AG04450 (cell line): ENCODE data around the gene STARD10. TPM values are rescaled to one million over a fixed set of nuclear protein-coding genes. Genes with fewer than 3 reads are reported as not detected.

Source experiments
- CTCF ChIA-PET: fragments of 300-600, 350-600 bp; formaldehyde crosslinking; extraction: SDS; loops from one replicate; lab custom pipeline; 2022; ENCODE audit warnings: antibody characterized with exemption, inconsistent platforms; lab: Charles Lee
- POLR2A ChIA-PET: fragments of 350-600 bp; formaldehyde crosslinking; extraction: SDS; loops from one replicate; lab custom pipeline; 2021; ENCODE audit warnings: antibody characterized with exemption, inconsistent platforms; lab: Yijun Ruan, JAX
- DNase-seq: peaks from one replicate; pipeline ENCODE4 v3.0.0-alpha.2; 2011; ENCODE audit warnings: low read depth, low spot score
- H3K27ac ChIP-seq: one replicate; pipeline ENCODE4 v1.5.1; 2012; ENCODE audit warnings: low read depth, low read length, control low read depth
- H3K27me3 ChIP-seq: one replicate; pipeline ENCODE4 v1.6.0; 2012; ENCODE audit warnings: low read length; ENCODE audit not compliant: control insufficient read depth, insufficient read depth
- H3K4me3 ChIP-seq: 2 replicates; pipeline ENCODE4 v1.5.1; 2011; ENCODE audit warnings: mild to moderate bottlenecking, low read depth, low read length, control low read depth
- H3K9me3 ChIP-seq: 2 replicates; pipeline ENCODE4 v1.5.1; 2012; ENCODE audit warnings: low read length; ENCODE audit not compliant: control insufficient read depth, insufficient read depth
- polyA plus RNA-seq: library from polyadenylated mRNA; depleted of rRNA; stranded (reverse); fragments of >200 nt; gene quantifications from 2 replicates; pipeline ENCODE4 v1.2.3, GENCODE V29; 2011
- TF ChIP-seq, protein P1 (sequence below): IDR thresholded peaks from 2 replicates; pipeline ENCODE4 v1.5.1; 2011; ENCODE audit warnings: low read depth, low read length, control low read depth, inconsistent platforms

STARD10 gene
- polyA plus RNA-seq, 1 experiment = 38.4 TPM

DNA sequence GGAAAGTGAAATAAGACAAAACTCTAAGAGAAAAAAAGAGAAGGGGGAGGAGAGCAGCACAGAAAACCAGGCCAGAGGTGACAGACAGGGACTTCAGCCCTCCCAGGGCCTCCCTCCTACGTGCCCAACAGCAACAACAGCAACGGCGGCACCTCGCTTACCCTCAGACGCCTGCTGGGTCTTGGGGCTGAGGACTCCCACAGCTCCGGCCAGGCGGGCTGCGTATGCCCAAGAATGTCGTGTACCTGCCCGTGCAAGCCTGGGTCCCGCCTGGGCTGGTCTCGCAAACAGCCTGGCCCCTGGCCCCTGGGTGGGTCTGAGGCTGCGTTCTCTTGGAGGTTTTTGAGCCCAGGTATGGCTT is 72.2 kb downstream of the STARD10 start:
- TF ChIP-seq, protein P1, sequence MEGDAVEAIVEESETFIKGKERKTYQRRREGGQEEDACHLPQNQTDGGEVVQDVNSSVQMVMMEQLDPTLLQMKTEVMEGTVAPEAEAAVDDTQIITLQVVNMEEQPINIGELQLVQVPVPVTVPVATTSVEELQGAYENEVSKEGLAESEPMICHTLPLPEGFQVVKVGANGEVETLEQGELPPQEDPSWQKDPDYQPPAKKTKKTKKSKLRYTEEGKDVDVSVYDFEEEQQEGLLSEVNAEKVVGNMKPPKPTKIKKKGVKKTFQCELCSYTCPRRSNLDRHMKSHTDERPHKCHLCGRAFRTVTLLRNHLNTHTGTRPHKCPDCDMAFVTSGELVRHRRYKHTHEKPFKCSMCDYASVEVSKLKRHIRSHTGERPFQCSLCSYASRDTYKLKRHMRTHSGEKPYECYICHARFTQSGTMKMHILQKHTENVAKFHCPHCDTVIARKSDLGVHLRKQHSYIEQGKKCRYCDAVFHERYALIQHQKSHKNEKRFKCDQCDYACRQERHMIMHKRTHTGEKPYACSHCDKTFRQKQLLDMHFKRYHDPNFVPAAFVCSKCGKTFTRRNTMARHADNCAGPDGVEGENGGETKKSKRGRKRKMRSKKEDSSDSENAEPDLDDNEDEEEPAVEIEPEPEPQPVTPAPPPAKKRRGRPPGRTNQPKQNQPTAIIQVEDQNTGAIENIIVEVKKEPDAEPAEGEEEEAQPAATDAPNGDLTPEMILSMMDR = no peak
- no peak for DNase-seq
- H3K4me3 ChIP-seq = peak overlapping the region; percentile 80
- no peaks in the 10 kb centered on the region for H3K27me3 ChIP-seq
- no peaks in the 10 kb centered on the region; the same call in 1 of the 2 replicates for H3K9me3 ChIP-seq
- POLR2A ChIA-PET = interaction anchor here (0.8 kb wide), 1 partner anchor 72 kb away, joined by 5 read pairs; the partner anchor contains the start of gene STARD10
- CTCF ChIA-PET = interaction anchor here (1.5 to 2.5 kb wide), 2 partner anchors 72 to 456 kb away, joined by 3 to 17 read pairs; partner anchors contain the start of gene STARD10
- H3K27ac ChIP-seq = peak overlapping the region; percentile 75

DNA sequence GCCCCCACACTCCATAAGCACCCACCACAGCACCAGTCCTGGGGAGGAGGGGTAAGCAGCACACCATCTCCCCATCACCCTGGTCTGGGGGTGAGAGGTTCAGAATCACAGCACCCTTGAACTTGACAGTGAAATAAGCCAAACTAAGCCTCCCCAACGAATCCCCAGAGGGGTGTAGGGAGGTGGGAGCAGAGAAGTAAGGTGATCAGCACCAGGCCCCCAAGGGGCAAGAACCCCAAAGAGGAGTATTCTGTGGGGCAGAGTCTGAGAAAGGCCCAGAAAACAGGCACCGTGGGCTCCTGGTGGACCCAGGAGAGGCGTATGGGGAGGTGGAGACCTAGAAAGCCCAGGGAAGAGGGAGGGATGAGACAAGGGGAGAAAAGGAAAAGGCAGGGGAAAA is 72.6 kb downstream of the STARD10 start:
- DNase-seq = no peak
- H3K4me3 ChIP-seq = peak overlapping the region; percentile 80
- CTCF ChIA-PET = interaction anchor here (1.5 to 2.5 kb wide), 2 partner anchors 72 to 456 kb away, joined by 3 to 17 read pairs; partner anchors contain the start of gene STARD10
- no peak overlapping the region for H3K27ac ChIP-seq
- H3K27me3 ChIP-seq = no peaks in the 10 kb centered on the region
- POLR2A ChIA-PET = no interaction called here
- TF ChIP-seq, protein P1 = no peak
- no peaks in the 10 kb centered on the region for H3K9me3 ChIP-seq

DNA sequence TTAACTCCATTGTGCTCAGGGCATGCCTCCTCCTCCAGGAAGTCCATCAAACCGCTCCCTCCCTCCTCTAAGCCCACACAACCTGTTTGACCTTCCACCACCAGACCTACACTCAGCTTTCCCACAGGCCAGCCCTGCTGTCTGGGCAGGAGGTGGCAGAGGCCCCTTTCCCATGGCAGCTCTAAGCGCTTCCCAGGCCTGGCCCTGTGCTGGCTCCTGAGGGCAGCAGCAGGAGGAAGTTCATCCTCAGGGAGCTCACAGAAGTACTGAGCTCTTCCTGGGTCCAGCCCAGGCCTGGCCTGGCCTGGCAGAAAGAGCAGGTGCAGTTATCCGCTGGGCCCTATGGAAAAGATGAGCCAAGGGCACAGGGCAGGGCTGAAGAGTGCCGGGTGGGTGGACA is 73.1 kb downstream of the STARD10 start:
- no peak overlapping the region for H3K27ac ChIP-seq
- no peaks in the 10 kb centered on the region for H3K9me3 ChIP-seq
- ChIA-PET CTCF (interaction anchor here (1.5 kb wide), 1 partner anchor 457 kb away, joined by 3 read pairs; no protein-coding TSS in a partner anchor), POLR2A (no interaction called here)
- peak overlapping the region; percentile 80 for H3K4me3 ChIP-seq
- H3K27me3 ChIP-seq = no peaks in the 10 kb centered on the region
- TF ChIP-seq, protein P1 = no peak
- no peak for DNase-seq

DNA sequence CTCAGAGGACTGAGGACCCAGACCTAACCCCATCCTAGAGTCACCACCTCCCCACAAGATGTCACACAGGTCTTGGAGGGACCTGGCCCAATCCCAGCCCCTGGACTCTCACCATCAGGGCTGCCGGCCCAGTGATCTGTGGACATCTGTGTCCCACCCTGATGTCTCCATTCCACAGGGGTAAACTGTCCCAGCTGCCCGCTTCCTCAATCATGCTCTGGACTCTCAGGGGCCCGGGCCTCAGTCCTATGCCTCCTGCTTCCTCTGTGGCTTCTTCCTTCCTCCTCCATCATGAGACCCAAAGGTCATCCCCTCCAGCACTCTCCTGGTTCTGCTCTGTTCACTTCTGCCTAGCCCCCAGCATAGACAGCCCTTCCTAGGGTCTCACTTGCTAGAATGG is 73.8 kb downstream of the STARD10 start:
- DNase-seq = no peak
- ChIA-PET CTCF (no interaction called here), POLR2A (no interaction called here)
- Histone ChIP-seq H3K27me3 (no peaks in the 10 kb centered on the region), H3K9me3 (no peaks in the 10 kb centered on the region), H3K27ac (peak overlapping the region; percentile 21), H3K4me3 (peak overlapping the region; percentile 80)
- TF ChIP-seq, protein P1 = no peak

DNA sequence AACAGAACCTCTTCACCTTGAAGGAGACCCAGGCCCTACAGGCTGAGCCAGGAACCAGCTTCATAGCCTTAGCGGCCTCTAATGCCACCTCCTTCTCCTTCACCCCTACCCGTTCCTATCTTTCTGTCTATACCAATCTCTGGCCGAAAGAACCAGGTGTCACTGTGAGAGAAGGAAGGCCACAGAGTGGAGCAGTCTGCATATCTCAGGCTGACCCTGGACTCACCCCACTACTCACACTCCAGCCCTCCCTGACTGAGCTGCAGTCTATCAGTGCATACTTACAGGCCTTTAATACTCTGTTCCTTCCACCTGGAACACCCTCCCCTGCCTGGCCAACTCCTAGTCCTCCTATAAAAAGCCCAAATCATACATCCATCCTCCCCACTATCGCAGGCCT is 74.3 kb downstream of the STARD10 start:
- Histone ChIP-seq H3K27me3 (no peaks in the 10 kb centered on the region), H3K27ac (no peak overlapping the region), H3K9me3 (no peaks in the 10 kb centered on the region), H3K4me3 (no peak overlapping the region)
- TF ChIP-seq, protein P1 = no peak
- ChIA-PET CTCF (no interaction called here), POLR2A (no interaction called here)
- no peak for DNase-seq
